CD14-positive monocyte (primary cell): ENCODE data around the gene COMP. TPM values are rescaled to one million over a fixed set of nuclear protein-coding genes. Genes with fewer than 3 reads are reported as not detected.

Experiments used
- DNase-seq, 3 donors: peaks; one replicate each; pipeline ENCODE4 v3.0.0-alpha.2; 2011 to 2022
- H2AFZ ChIP-seq: 2 replicates; pipeline ENCODE4 v1.6.0; 2012; ENCODE audit warnings: mild to moderate bottlenecking, low read depth, low read length, inconsistent platforms; ENCODE audit not compliant: insufficient read depth, poor library complexity, severe bottlenecking
- H3K27ac ChIP-seq, 2 donors: 1 replicate in 1 of 2; 2 replicates in 1 of 2; pipeline ENCODE4 v1.5.1; 2012 to 2013; ENCODE audit warnings: low read length in 2 of 2, control low read depth in 1 of 2, inconsistent platforms in 1 of 2, low read depth in 1 of 2, mild to moderate bottlenecking in 1 of 2
- H3K27me3 ChIP-seq, 2 donors: one replicate each; pipeline versions ENCODE4 v1.6.0 to v1.6.1; 2011 to 2013; ENCODE audit warnings: low read length in 2 of 2; ENCODE audit not compliant: control insufficient read depth in 2 of 2, insufficient read depth in 2 of 2
- H3K36me3 ChIP-seq, 2 donors: replicated peaks in 1 of 2; 1 replicate in 1 of 2; 2 replicates in 1 of 2; pipeline versions ENCODE4 v1.5.1 to v1.6.1; 2012 to 2013; ENCODE audit warnings: low read length in 2 of 2, control low read depth in 1 of 2, inconsistent platforms in 1 of 2, mild to moderate bottlenecking in 1 of 2; ENCODE audit not compliant: insufficient read depth in 2 of 2, control insufficient read depth in 1 of 2
- H3K4me1 ChIP-seq, 2 donors: 1 replicate in 1 of 2; 2 replicates in 1 of 2; pipeline versions ENCODE4 v1.5.1 to v1.6.1; 2012 to 2013; ENCODE audit warnings: low read length in 2 of 2, control low read depth in 1 of 2, inconsistent platforms in 1 of 2, mild to moderate bottlenecking in 1 of 2, moderate library complexity in 1 of 2; ENCODE audit not compliant: insufficient read depth in 2 of 2, control insufficient read depth in 1 of 2
- H3K4me2 ChIP-seq: replicated peaks from 2 replicates; pipeline ENCODE3; 2012; ENCODE audit warnings: low read length, moderate library complexity, mild to moderate bottlenecking; ENCODE audit not compliant: poor library complexity, severe bottlenecking; ENCODE audit errors: extremely low read depth
- H3K4me3 ChIP-seq, 3 experiments: fragments of 200-600 bp in 1 of 3; sonication (generic) in 1 of 3; replicated peaks in 1 of 3; 1 replicate in 2 of 3; 2 replicates in 1 of 3; pipeline ENCODE4 v1.5.1; 2011 to 2013; ENCODE audit warnings: low read length in 3 of 3, mild to moderate bottlenecking in 3 of 3, control low read depth in 2 of 3, low read depth in 2 of 3, inconsistent platforms in 1 of 3, moderate library complexity in 1 of 3
- H3K79me2 ChIP-seq: 2 replicates; pipeline ENCODE4 v1.6.0; 2012; ENCODE audit warnings: mild to moderate bottlenecking, control low read depth, inconsistent platforms, low read length, moderate library complexity; ENCODE audit not compliant: insufficient read depth
- H3K9ac ChIP-seq: 2 replicates; pipeline ENCODE4 v1.6.0; 2017; ENCODE audit warnings: low read length, mild to moderate bottlenecking; ENCODE audit not compliant: insufficient read depth, poor library complexity, severe bottlenecking
- H3K9me3 ChIP-seq, 2 donors: replicated peaks in 1 of 2; 1 replicate in 1 of 2; 2 replicates in 1 of 2; pipeline versions ENCODE4 v1.5.1 to v1.6.1; 2012 to 2013; ENCODE audit warnings: low read length in 2 of 2, control low read depth in 1 of 2; ENCODE audit not compliant: control insufficient read depth in 1 of 2, insufficient read depth in 1 of 2
- H4K20me1 ChIP-seq: 2 replicates; pipeline ENCODE4 v1.6.0; 2012; ENCODE audit warnings: mild to moderate bottlenecking, low read length, control low read depth, moderate library complexity; ENCODE audit not compliant: insufficient read depth
- H3K27ac Mint-ChIP-seq, 7 donors: one replicate each; pipeline ENCODE4 v1.8.0; 2020; ENCODE audit warnings: mild to moderate bottlenecking in 7 of 7, mixed read lengths in 7 of 7, moderate library complexity in 6 of 7, inconsistent platforms in 2 of 7
- H3K27me3 Mint-ChIP-seq, 3 donors: one replicate each; pipeline ENCODE4 v1.8.0; 2021 to 2022; ENCODE audit warnings: low read depth in 3 of 3, mild to moderate bottlenecking in 3 of 3, mixed read lengths in 3 of 3, moderate library complexity in 3 of 3, inconsistent platforms in 1 of 3
- H3K36me3 Mint-ChIP-seq, 2 donors: one replicate each; pipeline ENCODE4 v1.8.0; 2020; ENCODE audit warnings: mixed read lengths in 2 of 2, inconsistent platforms in 1 of 2, mild to moderate bottlenecking in 1 of 2
- H3K4me1 Mint-ChIP-seq: one replicate; pipeline ENCODE4 v1.8.0; 2020; ENCODE audit warnings: mild to moderate bottlenecking, mixed read lengths
- H3K4me3 Mint-ChIP-seq, 2 donors: one replicate each; pipeline ENCODE4 v1.8.0; 2020; ENCODE audit warnings: mild to moderate bottlenecking in 2 of 2, mixed read lengths in 2 of 2, moderate library complexity in 1 of 2
- H3K9me3 Mint-ChIP-seq, 7 donors: one replicate each; pipeline ENCODE4 v1.8.0; 2020 to 2022; ENCODE audit warnings: mixed read lengths in 7 of 7, mild to moderate bottlenecking in 6 of 7, moderate library complexity in 6 of 7, inconsistent platforms in 2 of 7
- CTCF ChIP-seq: fragments of 200-600 bp; IDR thresholded peaks from one replicate; pipeline ENCODE4 v1.8.0; 2022; ENCODE audit warnings: antibody characterized with exemption, mild to moderate bottlenecking
- WGBS: methylation state at CpG from one replicate; pipeline ENCODE4 v1.1.5; 2013; ENCODE audit warnings: missing lambda C conversion rate; ENCODE audit not compliant: insufficient coverage; 5-methylcytosine and 5-hydroxymethylcytosine counted together
- intact Hi-C, 2 donors: fragments of 100-400 bp; cut with micrococcal nuclease; formaldehyde crosslinking; loops; one replicate each; pipeline versions ENCODE4 v1.15.0 to v1.15.1; 2023
- polyA plus RNA-seq, 3 donors: library from polyadenylated mRNA; depleted of rRNA in 1 of 3; unstranded in 2 of 3; stranded (reverse) in 1 of 3; fragments of 300-500 nt in 2 of 3; fragments of >200 nt in 1 of 3; fragmentation: Illumina TruSeq in 2 of 3; gene quantifications; 1 replicate in 2 of 3; 2 replicates in 1 of 3; pipeline ENCODE4 v1.2.3, GENCODE V29; 2012 to 2021

Gene COMP
- polyA plus RNA-seq, 3 donors, result not detected

- intact Hi-C loops, result no loop called here
- DNase-seq, result no peak
- Histone ChIP-seq H3K4me1 (no peaks in the 10 kb centered on the region), H3K27ac (no peak overlapping the region), H3K27me3 (peaks cover 0 to 15% of the 10 kb centered on the region in 2 donors), H3K4me3 (no peak overlapping the region), H4K20me1 (no peaks in the 10 kb centered on the region), H2AFZ (no peak overlapping the region), H3K36me3 (no peaks in the 10 kb centered on the region), H3K9ac (no peak overlapping the region), H3K9me3 (no peaks in the 10 kb centered on the region), H3K79me2 (no peaks in the 10 kb centered on the region), H3K4me2 (no peak overlapping the region)
- 95% methylated on average over 5 of the region's 5 CpGs for WGBS
- H3K9me3 Mint-ChIP-seq, result peaks cover 0 to 4% (median 0%) of the 10 kb centered on the region in 7 donors
- no peaks in the 10 kb centered on the region for H3K36me3 Mint-ChIP-seq
- TF ChIP-seq CTCF, result no peak
- H3K27me3 Mint-ChIP-seq, result peaks cover 17 to 38% (median 35%) of the 10 kb centered on the region in 3 donors
- no peak overlapping the region for H3K4me3 Mint-ChIP-seq
- H3K27ac Mint-ChIP-seq, result no peak overlapping the region
- no peaks in the 10 kb centered on the region for H3K4me1 Mint-ChIP-seq
Observed at GRCh38 chr19:18803550-18804138, 12.5 kb upstream of the COMP start.

- Histone ChIP-seq H4K20me1 (no peaks in the 10 kb centered on the region), H3K9ac (no peak overlapping the region), H3K9me3 (no peaks in the 10 kb centered on the region), H3K36me3 (no peaks in the 10 kb centered on the region), H3K4me2 (no peak overlapping the region), H3K27me3 (peaks cover 0 to 22% of the 10 kb centered on the region in 2 donors), H3K79me2 (no peaks in the 10 kb centered on the region), H3K4me1 (no peaks in the 10 kb centered on the region), H3K27ac (no peak overlapping the region), H2AFZ (no peak overlapping the region), H3K4me3 (no peak overlapping the region)
- Mint-ChIP-seq H3K27ac (no peak overlapping the region), H3K27me3 (peaks cover 26 to 43% (median 40%) of the 10 kb centered on the region in 3 donors), H3K4me3 (no peak overlapping the region), H3K9me3 (peaks cover 0 to 4% (median 0%) of the 10 kb centered on the region in 7 donors), H3K4me1 (no peaks in the 10 kb centered on the region), H3K36me3 (no peaks in the 10 kb centered on the region)
- intact Hi-C loops, result no loop called here
- TF ChIP-seq CTCF, result no peak
- no peak for DNase-seq
- 88% methylated on average over 7 of the region's 11 CpGs for WGBS
Observed at GRCh38 chr19:18802354-18802753, 11.2 kb upstream of the COMP start.
